Astrocyte (in vitro differentiated cells and primary cell): Measurements from ENCODE around the gene ESRRB. TPM values are rescaled to one million over a fixed set of nuclear protein-coding genes. Genes with fewer than 3 reads are reported as not detected.

Experiments used
- DNase-seq: peaks from one replicate; pipeline ENCODE4 v3.0.0-alpha.2; 2010; ENCODE audit warnings: low read depth
- FAIRE-seq: peaks from 2 replicates; lab custom pipeline; 2011; peaks lifted over from hg19 to GRCh38; lab: Jason Lieb, UNC
- H2AFZ ChIP-seq: 2 replicates; pipeline ENCODE4 v1.6.0; 2012; ENCODE audit warnings: low read depth, low read length, inconsistent platforms
- H3K27ac ChIP-seq: 2 replicates; pipeline ENCODE4 v1.5.1; 2011; ENCODE audit warnings: low read depth, low read length, inconsistent platforms
- H3K27me3 ChIP-seq: 2 replicates; pipeline ENCODE4 v1.6.0; 2011; ENCODE audit warnings: low read length, inconsistent platforms; ENCODE audit not compliant: insufficient read depth
- H3K36me3 ChIP-seq: 2 replicates; pipeline ENCODE4 v1.5.1; 2011; ENCODE audit warnings: low read length, inconsistent platforms; ENCODE audit not compliant: insufficient read depth
- H3K4me1 ChIP-seq: 2 replicates; pipeline ENCODE4 v1.5.1; 2011; ENCODE audit warnings: low read length, inconsistent platforms; ENCODE audit not compliant: insufficient read depth
- H3K4me2 ChIP-seq: 2 replicates; pipeline ENCODE4 v1.6.0; 2012; ENCODE audit warnings: low read length, inconsistent platforms
- H3K4me3 ChIP-seq: 2 replicates; pipeline ENCODE4 v1.5.1; 2011; ENCODE audit warnings: low read depth, mild to moderate bottlenecking, low read length, inconsistent platforms; ENCODE audit not compliant: insufficient read depth
- H3K79me2 ChIP-seq: 2 replicates; pipeline ENCODE4 v1.6.0; 2012; ENCODE audit warnings: mild to moderate bottlenecking, low read length, inconsistent platforms; ENCODE audit not compliant: insufficient read depth
- H3K9ac ChIP-seq: 2 replicates; pipeline ENCODE4 v1.6.0; 2012; ENCODE audit warnings: mild to moderate bottlenecking, low read length, inconsistent platforms
- H3K9me3 ChIP-seq: 2 replicates; pipeline ENCODE4 v1.5.1; 2012; ENCODE audit warnings: low read depth, mild to moderate bottlenecking, low read length, inconsistent platforms; ENCODE audit not compliant: insufficient read depth
- H4K20me1 ChIP-seq: 2 replicates; pipeline ENCODE4 v1.6.0; 2012; ENCODE audit warnings: low read length, inconsistent platforms; ENCODE audit not compliant: insufficient read depth
- H3K27ac Mint-ChIP-seq: one replicate; pipeline ENCODE4 v1.8.0; 2021; ENCODE audit warnings: mild to moderate bottlenecking, mixed read lengths; ENCODE audit not compliant: unreplicated experiment
- H3K27me3 Mint-ChIP-seq: one replicate; pipeline ENCODE4 v1.8.0; 2021; ENCODE audit warnings: low read depth, mixed read lengths; ENCODE audit not compliant: unreplicated experiment
- H3K36me3 Mint-ChIP-seq: one replicate; pipeline ENCODE4 v1.8.0; 2021; ENCODE audit warnings: low read depth, mixed read lengths; ENCODE audit not compliant: unreplicated experiment
- H3K4me1 Mint-ChIP-seq: one replicate; pipeline ENCODE4 v1.8.0; 2021; ENCODE audit warnings: low read depth, mixed read lengths; ENCODE audit not compliant: unreplicated experiment
- H3K4me3 Mint-ChIP-seq: one replicate; pipeline ENCODE4 v1.8.0; 2021; ENCODE audit warnings: mild to moderate bottlenecking, moderate library complexity, mixed read lengths; ENCODE audit not compliant: unreplicated experiment
- H3K9me3 Mint-ChIP-seq: one replicate; pipeline ENCODE4 v1.8.0; 2021; ENCODE audit warnings: mild to moderate bottlenecking, mixed read lengths; ENCODE audit not compliant: unreplicated experiment
- CTCF ChIP-seq: IDR thresholded peaks from 2 replicates; pipeline ENCODE4 v1.5.1; 2011; ENCODE audit warnings: low read depth, mild to moderate bottlenecking, inconsistent platforms, low read length, moderate library complexity; ENCODE audit not compliant: insufficient read depth
- EZH2 ChIP-seq: IDR thresholded peaks from 2 replicates; pipeline ENCODE4 v1.6.1; 2012; ENCODE audit warnings: mild to moderate bottlenecking, low read length, inconsistent platforms; ENCODE audit not compliant: insufficient read depth
- total RNA-seq: library from RNA; stranded (reverse); gene quantifications from 2 replicates; pipeline ENCODE4 v1.2.1, GENCODE V29; 2021

The ESRRB gene
- total RNA-seq, 1 donor from 2014 or later = not detected

GRCh38 chr14:76538648-76539008 is 162.7 kb downstream of the ESRRB start:
- Mint-ChIP-seq H3K4me1 (no peaks in the 10 kb centered on the region), H3K27ac (no peak overlapping the region), H3K27me3 (peaks cover 26% of the 10 kb centered on the region), H3K36me3 (no peaks in the 10 kb centered on the region), H3K4me3 (no peak overlapping the region), H3K9me3 (no peaks in the 10 kb centered on the region)
- Histone ChIP-seq H3K4me3 (no peak overlapping the region), H3K4me1 (no peaks in the 10 kb centered on the region), H3K27ac (no peak overlapping the region), H3K4me2 (no peak overlapping the region), H3K36me3 (no peaks in the 10 kb centered on the region), H2AFZ (no peak overlapping the region), H4K20me1 (no peaks in the 10 kb centered on the region), H3K27me3 (no peaks in the 10 kb centered on the region), H3K9ac (no peak overlapping the region), H3K9me3 (no peaks in the 10 kb centered on the region), H3K79me2 (no peaks in the 10 kb centered on the region)
- FAIRE-seq (no peak), DNase-seq (no peak)
- TF ChIP-seq EZH2 (no peak), CTCF (no peak)

GRCh38 chr14:76539130-76539529 is 163.2 kb downstream of the ESRRB start:
- no peak overlapping the region for H2AFZ ChIP-seq
- no peak for FAIRE-seq
- H3K36me3 Mint-ChIP-seq = no peaks in the 10 kb centered on the region
- no peaks in the 10 kb centered on the region for H3K9me3 ChIP-seq
- no peak overlapping the region for H3K27ac Mint-ChIP-seq
- H3K4me1 Mint-ChIP-seq = no peaks in the 10 kb centered on the region
- H3K27ac ChIP-seq = no peak overlapping the region
- no peak overlapping the region for H3K9ac ChIP-seq
- H3K36me3 ChIP-seq = no peaks in the 10 kb centered on the region
- H4K20me1 ChIP-seq = no peaks in the 10 kb centered on the region
- no peak for TF ChIP-seq EZH2
- TF ChIP-seq CTCF = no peak
- no peaks in the 10 kb centered on the region for H3K79me2 ChIP-seq
- H3K27me3 ChIP-seq = no peaks in the 10 kb centered on the region
- no peak for DNase-seq
- no peak overlapping the region for H3K4me3 ChIP-seq
- H3K4me1 ChIP-seq = no peaks in the 10 kb centered on the region
- H3K27me3 Mint-ChIP-seq = peaks cover 23% of the 10 kb centered on the region
- no peaks in the 10 kb centered on the region for H3K9me3 Mint-ChIP-seq
- H3K4me3 Mint-ChIP-seq = no peak overlapping the region
- H3K4me2 ChIP-seq = no peak overlapping the region

GRCh38 chr14:76541594-76542219 is 165.8 kb downstream of the ESRRB start:
- TF ChIP-seq EZH2 (no peak), CTCF (no peak)
- no peaks in the 10 kb centered on the region for H3K79me2 ChIP-seq
- no peak overlapping the region for H3K27ac Mint-ChIP-seq
- no peak overlapping the region for H3K4me3 ChIP-seq
- no peaks in the 10 kb centered on the region for H3K9me3 Mint-ChIP-seq
- no peak overlapping the region for H3K4me3 Mint-ChIP-seq
- no peaks in the 10 kb centered on the region for H3K4me1 ChIP-seq
- DNase-seq (no peak), FAIRE-seq (no peak)
- H3K9me3 ChIP-seq = no peaks in the 10 kb centered on the region
- no peaks in the 10 kb centered on the region for H3K36me3 Mint-ChIP-seq
- no peaks in the 10 kb centered on the region for H3K36me3 ChIP-seq
- peaks cover 23% of the 10 kb centered on the region for H3K27me3 Mint-ChIP-seq
- H2AFZ ChIP-seq = no peak overlapping the region
- H3K27ac ChIP-seq = no peak overlapping the region
- no peak overlapping the region for H3K9ac ChIP-seq
- H3K27me3 ChIP-seq = no peaks in the 10 kb centered on the region
- no peaks in the 10 kb centered on the region for H4K20me1 ChIP-seq
- no peaks in the 10 kb centered on the region for H3K4me1 Mint-ChIP-seq
- no peak overlapping the region for H3K4me2 ChIP-seq
